K562 (cell line): ENCODE data around the gene ZSWIM9. TPM values are rescaled to one million over a fixed set of nuclear protein-coding genes. Genes with fewer than 3 reads are reported as not detected.

Experiments used
- AFF1 ChIP-seq, 2 experiments: fragments of 450-650 bp; IDR thresholded peaks; 2 replicates each; pipeline ENCODE4 v1.6.1; 2018; ENCODE audit warnings: mild to moderate bottlenecking in 2 of 2, low read depth in 1 of 2; ENCODE audit not compliant: partially characterized antibody in 2 of 2
- ARID3B ChIP-seq: fragments of 250-450 bp; sonication (Bioruptor Pico); IDR thresholded peaks from 2 replicates; pipeline ENCODE4 v1.4.0; 2020; ENCODE audit warnings: borderline replicate concordance
- ATF3 ChIP-seq, 2 experiments: fragments of 450-650 bp in 1 of 2; sonication (generic) in 1 of 2; formaldehyde crosslinking in 1 of 2; IDR thresholded peaks in 1 of 2; conservative IDR thresholded peaks in 1 of 2; 2 replicates each; pipeline versions ENCODE4 v1.6.1 to v1.8.1; 2016 to 2023; ENCODE audit warnings: mild to moderate bottlenecking in 2 of 2, moderate library complexity in 2 of 2, inconsistent platforms in 1 of 2, missing genetic modification reagents in 1 of 2
- CHD4 ChIP-seq: fragments of 200-600 bp; sonication (generic); IDR thresholded peaks from 3 replicates; pipeline ENCODE4 v1.6.1; 2012; ENCODE audit warnings: low read depth, mild to moderate bottlenecking, mixed read lengths, low read length, inconsistent platforms; ENCODE audit not compliant: insufficient read depth, insufficient replicate concordance, poor library complexity, severe bottlenecking
- ETV1 ChIP-seq: fragments of 450-650 bp; conservative IDR thresholded peaks from 2 replicates; pipeline ENCODE4 v1.6.1; 2016; ENCODE audit warnings: missing genetic modification characterization, control low read depth, low read depth, missing compliant biosample characterization
- FOSL1 ChIP-seq: fragments of 200-800 bp; sonication (Bioruptor generic); conservative IDR thresholded peaks from 2 replicates; pipeline ENCODE4 v1.6.1; 2016; ENCODE audit warnings: missing genetic modification characterization, missing compliant biosample characterization
- JUN ChIP-seq, 2 experiments: sonication (generic) in 1 of 2; formaldehyde crosslinking in 1 of 2; IDR thresholded peaks; 2 replicates each; pipeline versions ENCODE4 v1.6.1 to v1.8.0; 2012 to 2022; ENCODE audit warnings: borderline replicate concordance in 2 of 2, mild to moderate bottlenecking in 2 of 2, improper control_type of control experiment in 1 of 2, low read depth in 1 of 2, low read length in 1 of 2, missing genetic modification reagents in 1 of 2
- JUND ChIP-seq, 2 experiments: IDR thresholded peaks; 2 replicates in 1 of 2; 3 replicates in 1 of 2; pipeline ENCODE4 v1.6.1; 2011; ENCODE audit warnings: borderline replicate concordance in 2 of 2, low read depth in 2 of 2, low read length in 2 of 2, improper control_type of control experiment in 1 of 2, missing biosample characterization in 1 of 2, missing genetic modification characterization in 1 of 2, missing genetic modification reagents in 1 of 2
- PRDM10 ChIP-seq: fragments of 450-650 bp; IDR thresholded peaks from 2 replicates; pipeline ENCODE4 v1.6.1; 2018; ENCODE audit not compliant: partially characterized antibody
- SMARCC2 ChIP-seq: fragments of 450-650 bp; IDR thresholded peaks from 2 replicates; pipeline ENCODE4 v1.6.1; 2017; ENCODE audit warnings: antibody characterized with exemption, moderate library complexity, mild to moderate bottlenecking, low read depth
- polyA plus RNA-seq, 8 experiments: library from polyadenylated mRNA; depleted of rRNA in 4 of 8; stranded (reverse) in 5 of 8; unstranded in 3 of 8; fragments of >200 nt; fragmentation: Nextera tagmentation in 2 of 8; fragmentation: Illumina TruSeq in 1 of 8; extraction: Ambion mirVana in 2 of 8; extraction: Trizol in 1 of 8; gene quantifications; 2 replicates each; pipeline versions ENCODE4 v1.2.1 to v1.2.3, GENCODE V29; 2011 to 2014; ENCODE audit warnings: inconsistent platforms in 1 of 8, missing spikeins in 1 of 8
- total RNA-seq, 7 experiments: library from RNA; depleted of rRNA in 6 of 7; stranded (reverse); fragments of >200 nt in 6 of 7; fragmentation: Illumina TruSeq in 2 of 7; extraction: Trizol in 2 of 7; gene quantifications; 2 replicates each; pipeline versions ENCODE4 v1.2.1 to v1.2.3, GENCODE V29; 2011 to 2021; ENCODE audit warnings: low replicate concordance in 1 of 7

The ZSWIM9 gene
- total and polyA plus RNA-seq, 9 of the 15 experiments (the other 6 are each of a cell fraction or from before 2014, with no cell fraction given), result 0.04 to 1.4 (median 0.34) TPM; not detected in 1

GRCh38 chr19:48206397-48207093 is 36.1 kb downstream of the ZSWIM9 start (continued):
- TF ChIP-seq ATF3 (IDR thresholded peaks at IDR 0.05) (peak; percentile 64), ATF3 (CRISPR knock-in tag; conservative IDR thresholded peaks at IDR 0.05) (no peak), JUN (IDR thresholded peaks at IDR 0.05; ENCODE audit: borderline replicate concordance, low read depth, low read length) (peak; percentile 46; the same call in 1 of the 2 replicates), JUN (CRISPR knock-in tag; IDR thresholded peaks at IDR 0.05; ENCODE audit: borderline replicate concordance) (no peak), SMARCC2 (peak; percentile 58; the same call in 1 of the 2 replicates), CHD4 (no peak), AFF1 (IDR thresholded peaks at IDR 0.05; ENCODE audit: low read depth in 1 of 2, partially characterized antibody in 2 of 2) (peak in 1 of 2 experiments; percentile 73), ETV1 (tag) (0 out of 2 replicates have a peak, but pooled peaks have one; percentile 21), JUND (IDR thresholded peaks at IDR 0.05; ENCODE audit: borderline replicate concordance, low read depth, low read length) (peak; percentile 78), JUND (tag; IDR thresholded peaks at IDR 0.05; ENCODE audit: borderline replicate concordance, low read depth, low read length) (peak; percentile 79; the same call in 1 of the 3 replicates), FOSL1 (tag) (peak; percentile 63), PRDM10 (peak; percentile 45), ARID3B (CRISPR knock-in tag) (no peak)
